Esophagus muscularis mucosa (tissue), 3 donors: Measurements from ENCODE around the gene HMGN1.

Experiments
- POLR2AphosphoS5 ChIP-seq, 2 donors: sonication (generic); formaldehyde crosslinking; IDR thresholded peaks; one replicate each; pipeline ENCODE4 v1.6.1; 2017; ENCODE audit warnings: antibody characterized with exemption in 2 of 2
- TF ChIP-seq, protein P1 (sequence below), 3 experiments: fragments of 200-600 bp in 2 of 3; fragments of 450-650 bp in 1 of 3; sonication (generic) in 2 of 3; IDR thresholded peaks; one replicate each; pipeline ENCODE4 v1.5.1; 2017 to 2019; ENCODE audit warnings: antibody characterized with exemption in 3 of 3, mild to moderate bottlenecking in 2 of 3, moderate library complexity in 1 of 3

DNA sequence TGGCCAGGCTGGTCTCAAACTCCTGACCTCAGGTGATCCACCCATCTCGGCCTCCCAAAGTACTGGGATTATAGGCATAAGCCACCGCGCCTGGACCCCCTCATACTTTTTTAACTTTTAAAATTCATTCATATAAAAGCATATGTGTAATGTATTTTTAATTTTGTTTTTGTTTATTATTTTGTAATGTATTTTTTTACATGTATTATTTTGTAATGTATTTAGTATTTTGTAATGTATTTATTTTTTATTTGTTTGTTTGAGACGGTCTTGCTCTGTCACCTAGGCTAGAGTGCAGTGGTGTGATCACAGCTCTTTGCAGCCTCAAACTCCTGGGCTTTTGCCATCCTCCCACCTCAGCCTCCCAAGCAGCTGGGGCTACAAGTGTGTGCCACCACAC, 23.4 kb downstream of the HMGN1 start:
- TF ChIP-seq, protein P1, sequence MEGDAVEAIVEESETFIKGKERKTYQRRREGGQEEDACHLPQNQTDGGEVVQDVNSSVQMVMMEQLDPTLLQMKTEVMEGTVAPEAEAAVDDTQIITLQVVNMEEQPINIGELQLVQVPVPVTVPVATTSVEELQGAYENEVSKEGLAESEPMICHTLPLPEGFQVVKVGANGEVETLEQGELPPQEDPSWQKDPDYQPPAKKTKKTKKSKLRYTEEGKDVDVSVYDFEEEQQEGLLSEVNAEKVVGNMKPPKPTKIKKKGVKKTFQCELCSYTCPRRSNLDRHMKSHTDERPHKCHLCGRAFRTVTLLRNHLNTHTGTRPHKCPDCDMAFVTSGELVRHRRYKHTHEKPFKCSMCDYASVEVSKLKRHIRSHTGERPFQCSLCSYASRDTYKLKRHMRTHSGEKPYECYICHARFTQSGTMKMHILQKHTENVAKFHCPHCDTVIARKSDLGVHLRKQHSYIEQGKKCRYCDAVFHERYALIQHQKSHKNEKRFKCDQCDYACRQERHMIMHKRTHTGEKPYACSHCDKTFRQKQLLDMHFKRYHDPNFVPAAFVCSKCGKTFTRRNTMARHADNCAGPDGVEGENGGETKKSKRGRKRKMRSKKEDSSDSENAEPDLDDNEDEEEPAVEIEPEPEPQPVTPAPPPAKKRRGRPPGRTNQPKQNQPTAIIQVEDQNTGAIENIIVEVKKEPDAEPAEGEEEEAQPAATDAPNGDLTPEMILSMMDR (IDR thresholded peaks at IDR 0.05), result no peak
- no peak for TF ChIP-seq POLR2AphosphoS5 (IDR thresholded peaks at IDR 0.05)
